Breast epithelium (tissue), 4 donors: ENCODE measurements around the gene SRSF1. TPM values are rescaled to one million over a fixed set of nuclear protein-coding genes. Genes with fewer than 3 reads are reported as not detected.
A peak's percentile ranks its signal among the peaks of the same experiment; 100 is the strongest.

Experiments used
- DNase-seq, 2 donors: peaks; one replicate each; pipeline ENCODE4 v3.0.0-alpha.2; 2019; ENCODE audit warnings: low spot score in 2 of 2
- H3K27ac ChIP-seq, 2 donors: fragments of 200-600 bp; sonication (generic) in 1 of 2; one replicate each; pipeline ENCODE4 v1.5.1; 2016 to 2019; ENCODE audit warnings: mild to moderate bottlenecking in 1 of 2
- H3K27me3 ChIP-seq, 2 donors: fragments of 200-600 bp; sonication (generic) in 1 of 2; one replicate each; pipeline versions ENCODE4 v1.5.1 to v1.6.0; 2017 to 2019; ENCODE audit warnings: control low read depth in 1 of 2, mild to moderate bottlenecking in 1 of 2
- H3K36me3 ChIP-seq: fragments of 200-600 bp; one replicate; pipeline ENCODE4 v1.5.1; 2019
- H3K4me1 ChIP-seq, 2 donors: fragments of 200-600 bp; sonication (generic); one replicate each; pipeline ENCODE4 v1.5.1; 2016 to 2019; ENCODE audit warnings: control low read depth in 1 of 2
- H3K4me3 ChIP-seq, 3 donors: fragments of 200-600 bp; sonication (generic); 1 replicate in 2 of 3; 2 replicates in 1 of 3; pipeline ENCODE4 v1.5.1; 2016 to 2019; ENCODE audit warnings: mild to moderate bottlenecking in 3 of 3, moderate library complexity in 2 of 3
- H3K9me3 ChIP-seq, 2 donors: fragments of 200-600 bp; sonication (generic) in 1 of 2; one replicate each; pipeline ENCODE4 v1.5.1; 2016 to 2019; ENCODE audit warnings: control low read depth in 1 of 2
- CTCF ChIP-seq, 3 donors: fragments of 450-650 bp; IDR thresholded peaks; one replicate each; pipeline ENCODE4 v1.5.1; 2016 to 2017; ENCODE audit warnings: antibody characterized with exemption in 3 of 3, mild to moderate bottlenecking in 3 of 3, moderate library complexity in 3 of 3
- POLR2A ChIP-seq: fragments of 450-650 bp; IDR thresholded peaks from one replicate; pipeline ENCODE4 v1.6.1; 2016; ENCODE audit warnings: antibody characterized with exemption, mild to moderate bottlenecking, moderate library complexity
- POLR2AphosphoS5 ChIP-seq, 3 donors: sonication (generic); formaldehyde crosslinking; IDR thresholded peaks; one replicate each; pipeline ENCODE4 v1.6.1; 2017; ENCODE audit warnings: antibody characterized with exemption in 3 of 3
- intact Hi-C: fragments of 100-400 bp; cut with DNase I; formaldehyde crosslinking; loops from one replicate; pipeline ENCODE4 v1.15.1; 2023; ENCODE audit warnings: low total_unique reads
- total RNA-seq, 3 donors: library from RNA; depleted of rRNA; stranded (reverse); fragments of >200 nt; gene quantifications; one replicate each; pipeline ENCODE4 v1.1.0, GENCODE V29; 2016

SRSF1 gene
- total RNA-seq, 3 donors from 2014 or later, result 176 to 202 (median 185) TPM

GRCh38 chr17:58052407-58052806, 45.4 kb upstream of the SRSF1 start:
- H3K36me3 ChIP-seq, result no peaks in the 10 kb centered on the region
- no peaks in the 10 kb centered on the region for H3K27me3 ChIP-seq
- intact Hi-C loops, result no loop called here

DNA sequence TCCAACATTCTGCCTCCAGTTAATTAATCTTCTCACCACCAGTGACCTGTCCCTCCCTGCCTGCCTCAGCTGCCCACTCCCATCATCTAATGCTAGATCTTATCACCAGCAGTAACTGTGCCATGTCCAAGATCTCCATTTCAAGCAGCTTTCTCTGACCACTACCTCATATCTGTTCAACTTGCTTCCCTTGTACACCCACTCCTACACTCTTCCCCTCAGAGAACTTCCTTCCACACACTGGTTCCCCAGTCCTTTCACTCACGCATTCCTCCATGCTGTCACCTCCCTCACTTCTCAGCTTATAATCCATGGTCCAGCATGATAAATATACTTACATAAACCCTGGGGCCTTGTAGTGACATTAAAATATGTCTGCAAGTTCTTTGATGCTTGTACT, 44.4 kb upstream of the SRSF1 start:
- H3K27ac ChIP-seq, result no peak overlapping the region

More at GRCh38 chr17:58052407-58052806, 45.4 kb upstream of the SRSF1 start:
- Histone ChIP-seq H3K27ac (peak overlapping the region in 1 of 2 donors; percentile 48), H3K9me3 (no peaks in the 10 kb centered on the region), H3K4me3 (no peak overlapping the region), H3K4me1 (no peaks in the 10 kb centered on the region)
- TF ChIP-seq POLR2AphosphoS5 (IDR thresholded peaks at IDR 0.05) (no peak), CTCF (IDR thresholded peaks at IDR 0.05) (no peak)
- no peak for DNase-seq

DNA sequence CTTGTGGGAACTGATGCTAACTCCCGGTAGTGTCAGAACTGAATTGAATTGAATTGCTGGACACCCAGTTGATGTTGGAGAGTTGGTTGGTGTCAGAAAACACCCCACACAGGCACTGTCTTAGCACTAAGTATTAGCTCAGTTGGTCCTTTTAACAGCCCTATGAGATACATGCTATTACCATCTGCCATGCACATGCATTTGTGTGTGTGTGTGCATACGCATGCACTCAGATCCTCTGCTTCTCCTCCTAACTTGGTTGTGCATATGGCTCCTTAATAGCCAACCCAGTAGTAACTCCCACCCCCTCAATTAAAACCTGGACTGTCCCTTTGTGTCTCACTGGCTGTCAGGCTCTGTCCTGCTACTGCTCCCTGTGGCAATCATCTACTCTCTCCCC, 43.9 kb upstream of the SRSF1 start:
- Histone ChIP-seq H3K27me3 (no peaks in the 10 kb centered on the region), H3K4me3 (no peak overlapping the region), H3K27ac (no peak overlapping the region), H3K4me1 (no peaks in the 10 kb centered on the region), H3K9me3 (no peaks in the 10 kb centered on the region), H3K36me3 (no peaks in the 10 kb centered on the region)
- DNase-seq, result no peak
- TF ChIP-seq POLR2AphosphoS5 (IDR thresholded peaks at IDR 0.05), result no peak
- TF ChIP-seq POLR2A, result no peak
- no peak for TF ChIP-seq CTCF (IDR thresholded peaks at IDR 0.05)
- intact Hi-C loops, result no loop called here

More for the DNA sequence above, 44.4 kb upstream of the SRSF1 start:
- no peak overlapping the region for H3K4me3 ChIP-seq
- H3K36me3 ChIP-seq, result no peaks in the 10 kb centered on the region
- no peak for DNase-seq
- no peaks in the 10 kb centered on the region for H3K9me3 ChIP-seq
- no peaks in the 10 kb centered on the region for H3K27me3 ChIP-seq
- H3K4me1 ChIP-seq, result no peaks in the 10 kb centered on the region
- no peak for TF ChIP-seq POLR2AphosphoS5 (IDR thresholded peaks at IDR 0.05)
- no peak for TF ChIP-seq CTCF (IDR thresholded peaks at IDR 0.05)
- TF ChIP-seq POLR2A, result no peak
- intact Hi-C loops, result no loop called here

- no peak overlapping the region for H3K4me3 ChIP-seq
- DNase-seq, result no peak
- no peak for TF ChIP-seq CTCF (IDR thresholded peaks at IDR 0.05)
- no peak for TF ChIP-seq POLR2A
- no peak for TF ChIP-seq POLR2AphosphoS5 (IDR thresholded peaks at IDR 0.05)
- H3K27ac ChIP-seq, result no peak overlapping the region
- H3K36me3 ChIP-seq, result no peaks in the 10 kb centered on the region
- intact Hi-C loops, result no loop called here
- H3K9me3 ChIP-seq, result no peaks in the 10 kb centered on the region
- H3K27me3 ChIP-seq, result no peaks in the 10 kb centered on the region
- H3K4me1 ChIP-seq, result no peaks in the 10 kb centered on the region
Measured at GRCh38 chr17:58049533-58049932, 42.5 kb upstream of the SRSF1 start.

DNA sequence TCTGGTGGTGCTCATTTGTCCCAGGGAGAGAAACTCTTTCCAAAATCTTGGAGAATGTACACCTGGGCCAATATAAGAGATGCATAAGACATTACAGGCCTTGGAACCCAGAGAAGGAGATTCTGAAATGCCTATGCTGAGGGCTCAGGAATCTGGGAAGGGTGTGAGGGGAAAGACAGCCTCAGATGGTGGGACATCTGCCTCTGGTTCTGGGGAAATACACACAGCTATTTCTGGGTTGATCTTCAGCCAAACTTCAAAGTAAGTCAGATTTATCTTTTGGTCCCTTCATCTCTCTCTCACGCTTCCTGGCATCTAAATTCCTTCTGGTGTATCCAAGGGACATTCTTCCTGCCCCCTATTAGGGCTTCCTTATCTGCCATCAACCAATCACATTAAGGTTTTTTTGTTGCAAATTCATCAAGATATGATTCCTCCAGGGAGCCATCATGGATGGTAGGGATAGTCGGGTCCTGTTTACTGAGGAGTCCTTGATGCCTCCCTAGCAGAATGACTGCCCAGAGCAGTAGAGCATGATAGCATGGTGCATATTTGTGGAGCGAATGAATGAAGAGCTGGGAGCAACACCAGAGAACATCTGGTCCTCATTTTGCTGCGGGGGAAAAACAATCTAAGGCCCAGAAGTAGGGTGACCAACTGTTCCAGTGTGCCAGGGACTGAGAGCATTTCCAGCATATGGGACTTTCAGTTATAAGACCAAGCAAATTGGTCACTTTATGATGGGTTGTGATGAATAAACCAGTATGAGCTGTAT, 40.5 kb upstream of the SRSF1 start:
- TF ChIP-seq POLR2A, result no peak
- TF ChIP-seq POLR2AphosphoS5 (IDR thresholded peaks at IDR 0.05), result no peak
- H3K9me3 ChIP-seq, result no peaks in the 10 kb centered on the region
- no peaks in the 10 kb centered on the region for H3K27me3 ChIP-seq
- no peak for DNase-seq
- H3K27ac ChIP-seq, result no peak overlapping the region
- intact Hi-C loops, result no loop called here
- H3K4me3 ChIP-seq, result no peak overlapping the region
- H3K36me3 ChIP-seq, result no peaks in the 10 kb centered on the region
- H3K4me1 ChIP-seq, result no peaks in the 10 kb centered on the region
